ENCODE data around the gene MED25. TPM values are rescaled to one million over a fixed set of nuclear protein-coding genes. Genes with fewer than 3 reads are reported as not detected.

MED25 gene
- total RNA-seq, 1 experiment from 2014 or later: 93.0 TPM

GRCh38 chr19:49837425-49837824, 19.3 kb downstream of the MED25 start:
- Histone ChIP-seq H3K36me3 (ENCODE audit: insufficient read depth, low read length, poor library complexity, severe bottlenecking) (peaks cover 77% of the 10 kb centered on the region), H3K4me3 (ENCODE audit: low read depth, low read length, poor library complexity, severe bottlenecking) (no peak overlapping the region), H3K4me1 (ENCODE audit: insufficient read depth, low read length, poor library complexity, severe bottlenecking) (no peaks in the 10 kb centered on the region), H3K27ac (ENCODE audit: low read depth, low read length, poor library complexity, severe bottlenecking) (no peak overlapping the region), H3K9me3 (ENCODE audit: low read depth, low read length, poor library complexity, severe bottlenecking) (no peaks in the 10 kb centered on the region), H3K27me3 (replicated peaks; ENCODE audit: insufficient read depth, low read depth, low read length, poor library complexity) (no peaks in the 10 kb centered on the region)
- ChIA-PET POLR2A (ENCODE audit: low non-redundant PET) (no interaction called here), CTCF (no interaction called here)
- no TSS peak for BruUV-seq (replicated peaks)
- TF ChIP-seq CTCF (conservative IDR thresholded peaks at IDR 0.05; ENCODE audit: low read depth, low read length) (no peak), EZH2 (IDR thresholded peaks at IDR 0.05; ENCODE audit: borderline replicate concordance, low read depth, low read length, poor library complexity, severe bottlenecking) (no peak)
- no peak for DNase-seq (ENCODE audit: low spot score)
- intact Hi-C loops (cut with micrococcal nuclease; ENCODE audit: unreplicated experiment): no loop called here

GRCh38 chr19:49838885-49839588, 20.9 kb downstream of the MED25 start:
- no peaks in the 10 kb centered on the region for H3K9me3 ChIP-seq (ENCODE audit: low read depth, low read length, poor library complexity, severe bottlenecking)
- no peak overlapping the region for H3K27ac ChIP-seq (ENCODE audit: low read depth, low read length, poor library complexity, severe bottlenecking)
- BruUV-seq (replicated peaks): TSS peak; percentile 43
- H3K4me1 ChIP-seq (ENCODE audit: insufficient read depth, low read length, poor library complexity, severe bottlenecking): no peaks in the 10 kb centered on the region
- TF ChIP-seq EZH2 (IDR thresholded peaks at IDR 0.05; ENCODE audit: borderline replicate concordance, low read depth, low read length, poor library complexity, severe bottlenecking) (no peak), CTCF (conservative IDR thresholded peaks at IDR 0.05; ENCODE audit: low read depth, low read length) (no peak)
- POLR2A ChIA-PET (ENCODE audit: low non-redundant PET): no interaction called here
- peaks cover 64% of the 10 kb centered on the region for H3K36me3 ChIP-seq (ENCODE audit: insufficient read depth, low read length, poor library complexity, severe bottlenecking)
- no peak for DNase-seq (ENCODE audit: low spot score)
- intact Hi-C loops (cut with micrococcal nuclease; ENCODE audit: unreplicated experiment): no loop called here
- H3K27me3 ChIP-seq (replicated peaks; ENCODE audit: insufficient read depth, low read depth, low read length, poor library complexity): no peaks in the 10 kb centered on the region
- no peak overlapping the region for H3K4me3 ChIP-seq (ENCODE audit: low read depth, low read length, poor library complexity, severe bottlenecking)
- CTCF ChIA-PET: no interaction called here

DNA sequence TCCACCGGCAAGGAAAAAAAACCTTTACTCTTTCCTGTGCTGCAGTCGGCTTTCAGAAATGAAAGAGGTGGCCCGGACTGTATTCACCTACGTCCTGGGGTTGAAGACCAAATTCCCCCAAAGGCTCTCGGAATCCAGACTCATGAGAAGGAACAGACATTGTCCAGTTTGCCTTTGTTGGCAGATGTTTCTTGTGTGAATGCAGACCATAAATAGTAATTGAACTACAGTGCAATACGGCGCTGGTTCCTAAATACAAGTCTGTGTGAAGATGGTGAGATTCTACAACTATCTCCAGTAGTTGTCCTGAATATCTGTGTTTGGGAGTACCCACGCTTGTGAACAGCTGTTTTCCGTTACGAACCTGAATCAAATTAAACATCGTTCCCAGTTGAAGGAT, 21.6 kb downstream of the MED25 start:
- ChIA-PET POLR2A (ENCODE audit: low non-redundant PET) (no interaction called here), CTCF (no interaction called here)
- no peaks in the 10 kb centered on the region for H3K4me1 ChIP-seq (ENCODE audit: insufficient read depth, low read length, poor library complexity, severe bottlenecking)
- H3K27me3 ChIP-seq (replicated peaks; ENCODE audit: insufficient read depth, low read depth, low read length, poor library complexity): no peaks in the 10 kb centered on the region
- H3K4me3 ChIP-seq (ENCODE audit: low read depth, low read length, poor library complexity, severe bottlenecking): no peak overlapping the region
- DNase-seq (ENCODE audit: low spot score): no peak
- BruUV-seq (replicated peaks): no TSS peak
- no peaks in the 10 kb centered on the region for H3K9me3 ChIP-seq (ENCODE audit: low read depth, low read length, poor library complexity, severe bottlenecking)
- peaks cover 62% of the 10 kb centered on the region for H3K36me3 ChIP-seq (ENCODE audit: insufficient read depth, low read length, poor library complexity, severe bottlenecking)
- intact Hi-C loops (cut with micrococcal nuclease; ENCODE audit: unreplicated experiment): no loop called here
- H3K27ac ChIP-seq (ENCODE audit: low read depth, low read length, poor library complexity, severe bottlenecking): no peak overlapping the region
- no peak for TF ChIP-seq EZH2 (IDR thresholded peaks at IDR 0.05; ENCODE audit: borderline replicate concordance, low read depth, low read length, poor library complexity, severe bottlenecking)
- TF ChIP-seq CTCF (conservative IDR thresholded peaks at IDR 0.05; ENCODE audit: low read depth, low read length): no peak
